CD4-positive, alpha-beta memory T cell (primary cell): ENCODE data around the gene RPL14. TPM values are rescaled to one million over a fixed set of nuclear protein-coding genes. Genes with fewer than 3 reads are reported as not detected.

ENCODE experiments used
- CTCF ChIA-PET: fragments of 350-600 bp; sonication (Branson Sonifier 250); formaldehyde crosslinking; loops from one replicate; lab custom pipeline; 2021; ENCODE audit warnings: inconsistent platforms; ENCODE audit not compliant: partially characterized antibody; lab: Charles Lee
- POLR2A ChIA-PET: fragments of 350-600 bp; sonication (Branson Sonifier 250); formaldehyde crosslinking; loops from one replicate; lab custom pipeline; 2021; ENCODE audit not compliant: partially characterized antibody; lab: Charles Lee
- DNase-seq, 5 donors: peaks; one replicate each; pipeline versions ENCODE4 v3.0.0 to v3.0.0-alpha.2; 2020 to 2022; ENCODE audit warnings: mixed read lengths in 1 of 5
- H3K27ac ChIP-seq: one replicate; pipeline ENCODE4 v1.7.0; 2013; ENCODE audit warnings: low read depth, low read length
- H3K27me3 ChIP-seq: 2 replicates; pipeline ENCODE4 v1.7.0; 2013; ENCODE audit warnings: mild to moderate bottlenecking, low read length, moderate library complexity; ENCODE audit not compliant: insufficient read depth
- H3K36me3 ChIP-seq: 2 replicates; pipeline ENCODE4 v1.7.0; 2013; ENCODE audit warnings: mild to moderate bottlenecking, low read length, moderate library complexity; ENCODE audit not compliant: insufficient read depth
- H3K4me1 ChIP-seq: 2 replicates; pipeline ENCODE4 v1.7.0; 2013; ENCODE audit warnings: mild to moderate bottlenecking, low read length, moderate library complexity; ENCODE audit not compliant: insufficient read depth
- H3K4me3 ChIP-seq, 2 donors: one replicate each; pipeline ENCODE4 v1.7.0; 2013; ENCODE audit warnings: low read length in 2 of 2, mild to moderate bottlenecking in 1 of 2
- H3K9me3 ChIP-seq, 2 donors: one replicate each; pipeline ENCODE4 v1.7.0; 2013; ENCODE audit warnings: low read length in 2 of 2, control low read depth in 1 of 2; ENCODE audit not compliant: control insufficient read depth in 1 of 2
- H3K27ac Mint-ChIP-seq, 7 donors: one replicate each; pipeline ENCODE4 v1.8.0; 2020 to 2021; ENCODE audit warnings: mixed read lengths in 7 of 7, mild to moderate bottlenecking in 6 of 7, inconsistent platforms in 3 of 7, moderate library complexity in 3 of 7
- H3K27me3 Mint-ChIP-seq, 2 donors: one replicate each; pipeline ENCODE4 v1.8.0; 2020 to 2021; ENCODE audit warnings: mixed read lengths in 2 of 2
- H3K36me3 Mint-ChIP-seq, 2 donors: one replicate each; pipeline ENCODE4 v1.8.0; 2020 to 2021; ENCODE audit warnings: mixed read lengths in 2 of 2, inconsistent platforms in 1 of 2, mild to moderate bottlenecking in 1 of 2
- H3K4me1 Mint-ChIP-seq, 4 donors: one replicate each; pipeline ENCODE4 v1.8.0; 2020 to 2021; ENCODE audit warnings: mixed read lengths in 4 of 4, mild to moderate bottlenecking in 1 of 4
- H3K4me3 Mint-ChIP-seq, 8 donors: one replicate each; pipeline ENCODE4 v1.8.0; 2020 to 2021; ENCODE audit warnings: mixed read lengths in 8 of 8, mild to moderate bottlenecking in 7 of 8, moderate library complexity in 6 of 8, inconsistent platforms in 3 of 8
- H3K9me3 Mint-ChIP-seq, 8 donors: one replicate each; pipeline ENCODE4 v1.8.0; 2020 to 2021; ENCODE audit warnings: mixed read lengths in 8 of 8, mild to moderate bottlenecking in 5 of 8, inconsistent platforms in 3 of 8, moderate library complexity in 1 of 8
- intact Hi-C: fragments of 100-400 bp; cut with micrococcal nuclease; formaldehyde crosslinking; loops from one replicate; pipeline ENCODE4 v1.15.1; 2023
- polyA plus RNA-seq, 2 donors: library from polyadenylated mRNA; unstranded; fragments of 300-500 nt; fragmentation: Illumina TruSeq; gene quantifications; one replicate each; pipeline ENCODE4 v1.2.3, GENCODE V29; 2021
- total RNA-seq, 2 experiments: library from RNA; stranded (reverse); gene quantifications; one replicate each; pipeline ENCODE4 v1.2.3, GENCODE V29; 2021

Gene RPL14
- total and polyA plus RNA-seq, 4 experiments from 2014 or later: 1,004 to 2,785 (median 2,169) TPM

DNA sequence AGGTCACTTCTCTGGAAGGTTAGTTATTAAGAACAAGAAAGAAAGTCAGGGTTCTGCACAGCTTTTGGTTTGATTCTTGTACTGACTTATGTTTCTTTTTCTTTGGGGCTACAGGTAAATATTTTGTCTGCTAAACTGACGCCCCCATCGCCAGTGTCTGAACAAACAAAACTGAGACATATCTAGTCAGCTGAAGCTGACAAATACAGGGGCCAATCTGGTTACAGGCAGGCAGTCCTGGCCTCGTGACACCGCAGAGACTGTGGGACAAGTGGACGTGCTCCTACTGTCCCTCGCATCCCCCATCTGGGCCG is 4.6 kb upstream of the RPL14 start:
- Histone ChIP-seq H3K27ac (peak overlapping the region; percentile 93), H3K4me3 (peak overlapping the region; percentile 80 to 81), H3K4me1 (peaks cover 25% of the 10 kb centered on the region), H3K36me3 (peaks cover 5% of the 10 kb centered on the region), H3K27me3 (no peaks in the 10 kb centered on the region), H3K9me3 (no peaks in the 10 kb centered on the region)
- ChIA-PET POLR2A (interaction anchor here (0.8 to 3.3 kb wide), 12 partner anchors 12 to 1562 kb away, joined by 3 to 38 read pairs (median 11); partner anchors contain the start of genes CTNNB1, EIF1B, ZNF619 and ZNF620), CTCF (interaction anchor here (1.0 to 2.7 kb wide), 4 partner anchors 31 to 144 kb away, joined by 3 to 10 read pairs (median 6); partner anchors contain the start of gene ZNF620)
- peaks cover 0 to 4% (median 0%) of the 10 kb centered on the region in 8 donors for H3K9me3 Mint-ChIP-seq
- no peaks in the 10 kb centered on the region for H3K27me3 Mint-ChIP-seq
- peak overlapping the region; percentile 93 to 100 (median 99) for H3K27ac Mint-ChIP-seq
- peaks cover 19 to 42% (median 31%) of the 10 kb centered on the region in 4 donors for H3K4me1 Mint-ChIP-seq
- intact Hi-C loops: loop anchor here (2.0 to 10.0 kb wide), 3 partner anchors 746 to 1560 kb away; partner anchors contain the start of genes CTNNB1 and SLC25A38
- no peak for DNase-seq
- peak overlapping the region; percentile 88 to 98 (median 94) for H3K4me3 Mint-ChIP-seq
- peaks cover 0 to 18% of the 10 kb centered on the region in 2 donors for H3K36me3 Mint-ChIP-seq

DNA sequence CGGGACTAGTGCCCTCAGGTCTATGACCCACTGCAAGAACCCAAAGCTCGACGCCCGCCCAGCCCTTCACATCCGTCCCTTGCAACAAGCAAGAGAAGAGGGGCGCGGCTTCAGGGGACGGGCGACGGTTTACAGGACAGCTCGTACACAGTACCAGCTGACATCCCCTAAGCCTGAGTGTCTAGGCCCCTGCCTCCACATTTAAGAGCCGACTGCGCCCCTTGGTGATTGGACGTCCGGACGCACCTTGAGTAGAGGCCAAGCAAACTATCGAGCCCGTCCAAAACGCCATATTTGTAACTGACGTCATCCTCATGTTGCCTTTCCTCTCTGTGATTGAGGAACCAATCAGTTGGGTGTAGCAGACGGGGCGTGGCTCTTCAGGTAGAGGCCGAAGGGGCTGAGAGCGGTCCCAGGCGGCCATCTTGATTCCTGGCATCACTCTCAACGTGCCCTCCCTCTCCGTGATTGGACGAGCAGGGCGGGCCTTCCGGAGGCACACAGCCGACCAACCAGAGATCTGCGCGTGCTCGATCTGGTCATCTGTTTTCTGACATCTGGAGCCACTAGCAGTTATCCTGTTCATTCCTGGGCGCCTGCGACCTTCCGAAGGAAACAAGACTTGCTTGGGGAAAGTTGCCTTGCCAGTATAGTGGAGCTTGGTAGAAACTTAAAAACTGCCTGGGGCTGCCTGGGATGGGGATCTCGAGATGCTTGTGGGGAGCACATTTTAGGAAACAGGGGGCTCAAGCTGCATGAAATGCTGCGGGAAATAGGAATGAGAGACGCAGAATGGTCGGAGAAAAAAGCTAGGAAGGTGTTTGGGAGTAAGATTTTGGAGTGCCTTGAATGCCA is 4.0 kb upstream of the RPL14 start:
- Histone ChIP-seq H3K4me3 (peak overlapping the region; percentile 80 to 81), H3K36me3 (peaks cover 5% of the 10 kb centered on the region), H3K27ac (peak overlapping the region; percentile 93), H3K4me1 (peaks cover 30% of the 10 kb centered on the region), H3K27me3 (no peaks in the 10 kb centered on the region), H3K9me3 (no peaks in the 10 kb centered on the region)
- Mint-ChIP-seq H3K36me3 (peaks cover 4 to 22% of the 10 kb centered on the region in 2 donors), H3K27ac (peak overlapping the region; percentile 93 to 100 (median 99)), H3K4me3 (peak overlapping the region; percentile 88 to 98 (median 94)), H3K9me3 (peaks cover 0 to 4% (median 0%) of the 10 kb centered on the region in 8 donors), H3K4me1 (peaks cover 23 to 47% (median 35%) of the 10 kb centered on the region in 4 donors), H3K27me3 (no peaks in the 10 kb centered on the region)
- DNase-seq: peak; percentile 92 to 99 (median 96)
- POLR2A ChIA-PET: interaction anchor here (0.8 to 3.3 kb wide), 13 partner anchors 11 to 1562 kb away, joined by 3 to 38 read pairs (median 10); partner anchors contain the start of genes CTNNB1, EIF1B, ZNF619 and ZNF620
- CTCF ChIA-PET: interaction anchor here (1.0 to 2.7 kb wide), 6 partner anchors 30 to 145 kb away, joined by 3 to 10 read pairs (median 4); partner anchors contain the start of gene ZNF620
- intact Hi-C loops: loop anchor here (1.0 to 10.0 kb wide), 8 partner anchors 24 to 1559 kb away; partner anchors contain the start of genes CTNNB1, EIF1B, RPSA and SLC25A38

DNA sequence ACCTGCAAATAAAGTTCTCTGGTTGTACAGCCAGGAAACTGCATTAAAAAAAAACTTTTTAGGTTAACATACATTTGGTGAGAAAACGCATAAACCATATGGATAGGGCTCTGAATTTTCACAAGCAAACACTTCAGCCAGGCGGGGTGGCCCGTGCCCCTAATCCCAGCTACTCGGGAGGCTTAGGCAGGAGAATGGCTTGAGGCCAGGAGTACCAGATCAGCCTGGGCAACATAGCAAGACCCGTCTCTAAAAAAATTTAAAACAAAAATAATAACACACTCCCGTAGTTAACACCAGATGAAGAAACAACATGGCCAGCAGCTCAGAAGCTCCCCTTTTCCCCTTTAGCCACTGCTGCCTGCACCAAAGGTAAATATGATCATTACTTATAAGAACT is 3.2 kb upstream of the RPL14 start:
- Mint-ChIP-seq H3K27ac (peak overlapping the region in 6 of 7 donors; percentile 46 to 99 (median 96)), H3K4me1 (peaks cover 30 to 56% (median 39%) of the 10 kb centered on the region in 4 donors), H3K9me3 (peaks cover 0 to 4% (median 0%) of the 10 kb centered on the region in 8 donors), H3K27me3 (no peaks in the 10 kb centered on the region), H3K36me3 (peaks cover 10 to 30% of the 10 kb centered on the region in 2 donors), H3K4me3 (peak overlapping the region in 7 of 8 donors; percentile 88 to 98 (median 93))
- Histone ChIP-seq H3K4me3 (no peak overlapping the region), H3K36me3 (peaks cover 11% of the 10 kb centered on the region), H3K4me1 (peaks cover 38% of the 10 kb centered on the region), H3K9me3 (no peaks in the 10 kb centered on the region), H3K27ac (peak overlapping the region; percentile 93), H3K27me3 (no peaks in the 10 kb centered on the region)
- POLR2A ChIA-PET: interaction anchor here (0.7 to 3.3 kb wide), 9 partner anchors 10 to 745 kb away, joined by 3 to 38 read pairs (median 13); partner anchors contain the start of genes CTNNB1, EIF1B, ZNF619 and ZNF620
- intact Hi-C loops: loop anchor here (1.0 to 10.0 kb wide), 8 partner anchors 23 to 1558 kb away; partner anchors contain the start of genes CTNNB1, EIF1B, RPSA and SLC25A38
- no peak for DNase-seq
- CTCF ChIA-PET: interaction anchor here (1.0 to 2.7 kb wide), 4 partner anchors 52 to 146 kb away, joined by 3 to 10 read pairs (median 4); partner anchors contain the start of gene ZNF620

DNA sequence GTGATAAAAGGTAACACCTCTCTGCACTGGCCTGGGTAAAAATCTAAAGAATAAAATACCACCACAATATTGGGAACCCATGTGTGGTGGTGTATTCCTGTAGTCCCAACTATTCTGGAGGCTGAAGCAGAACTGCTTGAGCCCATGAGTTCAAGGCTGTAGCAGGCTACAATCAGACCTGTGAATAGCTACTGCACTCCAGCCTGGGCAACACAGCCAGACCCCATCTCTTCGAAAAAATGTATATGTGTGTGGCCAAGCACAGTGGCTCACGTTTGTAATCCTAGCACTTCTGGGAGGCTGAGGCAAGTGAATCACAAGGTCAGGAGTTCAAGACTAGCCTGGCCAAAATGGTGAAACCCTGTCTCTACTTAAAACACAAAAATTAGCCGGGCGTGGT is 1.8 kb upstream of the RPL14 start:
- ChIA-PET POLR2A (interaction anchor here (3.3 kb wide), 1 partner anchor 70 kb away, joined by 38 read pairs; the partner anchor contains the start of gene ZNF621), CTCF (no interaction called here)
- intact Hi-C loops: loop anchor here (10.0 kb wide), 1 partner anchor 1071 kb away; the partner anchor contains the start of gene SLC25A38
- peaks cover 17 to 38% of the 10 kb centered on the region in 2 donors for H3K36me3 Mint-ChIP-seq
- H3K9me3 Mint-ChIP-seq: peaks cover 0 to 4% (median 0%) of the 10 kb centered on the region in 8 donors
- Histone ChIP-seq H3K36me3 (peaks cover 21% of the 10 kb centered on the region), H3K9me3 (no peaks in the 10 kb centered on the region), H3K27me3 (no peaks in the 10 kb centered on the region), H3K27ac (no peak overlapping the region), H3K4me3 (no peak overlapping the region), H3K4me1 (peaks cover 47% of the 10 kb centered on the region)
- H3K27ac Mint-ChIP-seq: peak overlapping the region in 3 of 7 donors; percentile 72 to 89 (median 87)
- no peaks in the 10 kb centered on the region for H3K27me3 Mint-ChIP-seq
- H3K4me1 Mint-ChIP-seq: peaks cover 32 to 64% (median 43%) of the 10 kb centered on the region in 4 donors
- peak overlapping the region in 4 of 8 donors; percentile 88 to 96 (median 92) for H3K4me3 Mint-ChIP-seq
- DNase-seq: no peak

DNA sequence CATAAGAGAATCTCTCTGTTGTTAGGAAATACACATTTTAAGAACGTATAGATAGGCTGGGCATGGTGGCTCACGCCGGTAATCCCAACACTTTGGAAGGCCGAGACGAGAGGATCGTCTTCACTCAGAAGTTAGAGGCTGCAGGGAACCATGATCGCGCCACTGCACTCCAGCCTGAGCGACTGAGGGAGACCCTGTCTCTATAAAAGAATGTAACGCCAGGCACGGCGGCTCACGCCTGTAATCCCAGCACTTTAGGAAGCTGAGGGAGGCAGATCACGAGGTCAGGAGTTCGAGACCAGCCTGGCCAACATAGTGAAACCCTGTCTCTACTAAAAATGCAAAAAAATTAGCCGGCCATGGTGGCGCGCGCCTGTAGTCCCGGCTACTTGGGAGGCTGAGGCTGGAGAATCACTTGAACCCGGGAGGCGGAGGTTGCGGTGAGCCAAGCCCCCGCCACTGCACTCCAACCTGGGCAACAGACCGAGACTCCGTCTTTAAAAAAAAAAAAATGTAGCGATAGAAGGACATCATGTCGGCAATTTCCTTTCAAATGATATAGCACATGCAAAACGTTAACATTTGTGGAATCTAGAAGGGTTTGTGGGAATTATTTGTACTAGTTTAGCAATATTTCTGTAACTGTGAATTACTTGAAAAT is 730 bp upstream of the RPL14 start:
- peaks cover 49% of the 10 kb centered on the region for H3K4me1 ChIP-seq
- H3K9me3 ChIP-seq: no peaks in the 10 kb centered on the region
- DNase-seq: no peak
- intact Hi-C loops: loop anchor here (10.0 kb wide), 1 partner anchor 1072 kb away; the partner anchor contains the start of gene SLC25A38
- Mint-ChIP-seq H3K9me3 (peaks cover 0 to 4% (median 0%) of the 10 kb centered on the region in 8 donors), H3K4me1 (peaks cover 31 to 69% (median 42%) of the 10 kb centered on the region in 4 donors), H3K27ac (peak overlapping the region; percentile 89 to 99 (median 97)), H3K36me3 (peaks cover 22 to 46% of the 10 kb centered on the region in 2 donors), H3K27me3 (no peaks in the 10 kb centered on the region), H3K4me3 (peak overlapping the region; percentile 88 to 99 (median 94))
- H3K4me3 ChIP-seq: peak overlapping the region; percentile 75 to 79
- no peaks in the 10 kb centered on the region for H3K27me3 ChIP-seq
- peak overlapping the region; percentile 90 for H3K27ac ChIP-seq
- ChIA-PET POLR2A (interaction anchor here (0.7 to 2.0 kb wide), 13 partner anchors 9 to 1506 kb away, joined by 3 to 35 read pairs (median 7); partner anchors contain the start of genes CTNNB1, EIF1B, ULK4 and ZNF619), CTCF (interaction anchor here (1.4 kb wide), 1 partner anchor 49 kb away, joined by 3 read pairs; the partner anchor contains the start of gene ZNF620)
- H3K36me3 ChIP-seq: peaks cover 27% of the 10 kb centered on the region

DNA sequence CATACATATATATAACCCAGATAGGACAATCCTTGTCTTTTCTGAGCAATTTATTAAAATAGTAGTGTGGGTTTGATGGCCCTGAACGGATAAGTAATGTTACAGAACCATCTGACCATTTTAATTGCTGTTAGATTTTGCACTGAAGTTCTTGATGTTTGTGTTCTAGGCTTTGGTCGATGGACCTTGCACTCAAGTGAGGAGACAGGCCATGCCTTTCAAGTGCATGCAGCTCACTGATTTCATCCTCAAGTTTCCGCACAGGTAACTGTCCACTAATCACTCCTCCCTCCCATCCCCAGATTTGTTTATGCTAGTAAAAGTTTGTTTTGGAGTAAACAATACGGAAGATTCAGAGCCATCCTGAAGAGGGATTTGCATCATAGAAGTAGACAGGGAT is 1.3 kb downstream of the RPL14 start:
- peak overlapping the region; percentile 89 to 97 (median 95) for H3K27ac Mint-ChIP-seq
- ChIA-PET CTCF (interaction anchor here (1.1 kb wide), 1 partner anchor 19 kb away, joined by 3 read pairs; the partner anchor contains the start of gene ZNF619), POLR2A (interaction anchor here (1.9 to 2.1 kb wide), 3 partner anchors 24 to 67 kb away, joined by 6 to 35 read pairs (median 15); partner anchors contain the start of genes ZNF620 and ZNF621)
- Histone ChIP-seq H3K4me3 (peak overlapping the region in 1 of 2 donors; percentile 79), H3K36me3 (peaks cover 36% of the 10 kb centered on the region), H3K27ac (peak overlapping the region; percentile 90), H3K9me3 (no peaks in the 10 kb centered on the region), H3K27me3 (no peaks in the 10 kb centered on the region), H3K4me1 (peaks cover 44% of the 10 kb centered on the region)
- peaks cover 34 to 55% of the 10 kb centered on the region in 2 donors for H3K36me3 Mint-ChIP-seq
- H3K4me3 Mint-ChIP-seq: peak overlapping the region; percentile 88 to 99 (median 92)
- no peaks in the 10 kb centered on the region for H3K27me3 Mint-ChIP-seq
- intact Hi-C loops: loop anchor here (10.0 kb wide), 1 partner anchor 1074 kb away; the partner anchor contains the start of gene SLC25A38
- no peak for DNase-seq
- H3K4me1 Mint-ChIP-seq: peaks cover 21 to 62% (median 32%) of the 10 kb centered on the region in 4 donors
- H3K9me3 Mint-ChIP-seq: peaks cover 0 to 4% (median 0%) of the 10 kb centered on the region in 8 donors
